ENCODE results near the gene ATP8A2. TPM values are rescaled to one million over a fixed set of nuclear protein-coding genes. Genes with fewer than 3 reads are reported as not detected.

ATP8A2 gene
- total RNA-seq, 2 experiments from 2014 or later = not detected

DNA sequence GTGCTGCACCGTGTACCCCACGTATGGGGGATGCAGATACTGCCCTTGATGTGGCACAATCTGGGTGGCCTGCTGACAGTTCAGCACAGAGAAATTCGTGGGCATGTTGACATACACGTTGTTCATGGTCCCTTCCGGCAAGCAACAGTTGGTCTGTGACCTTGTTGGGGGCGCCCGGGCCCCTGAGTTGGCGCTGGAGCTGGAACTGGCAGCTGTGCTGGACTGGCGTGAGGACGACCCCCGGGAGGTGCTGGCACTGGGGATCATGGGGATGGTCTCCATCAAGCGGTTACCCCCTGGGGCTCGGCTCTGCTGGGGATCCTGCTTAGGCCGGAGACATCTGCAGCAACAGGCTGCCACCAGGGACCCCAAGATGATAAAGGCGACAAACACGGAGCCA, 674.9 kb downstream of the ATP8A2 start:
- Histone ChIP-seq H3K9me3 (ENCODE audit: low read length) (no peaks in the 10 kb centered on the region), H3K4me2 (ENCODE audit: low read length) (no peak overlapping the region), H3K79me2 (ENCODE audit: insufficient read depth, low read depth, low read length) (no peaks in the 10 kb centered on the region), H3K4me1 (ENCODE audit: insufficient read depth, low read length, poor library complexity, severe bottlenecking) (no peaks in the 10 kb centered on the region), H2AFZ (ENCODE audit: low read length) (no peak overlapping the region), H3K9me2 (ENCODE audit: insufficient read depth, low read length) (no peaks in the 10 kb centered on the region), H3K4me3 (ENCODE audit: low read depth, low read length, poor library complexity, severe bottlenecking) (no peak overlapping the region), H3K36me3 (ENCODE audit: insufficient read depth, low read length) (no peaks in the 10 kb centered on the region), H3K27ac (ENCODE audit: low read depth, low read length, poor library complexity, severe bottlenecking) (no peak overlapping the region), H4K20me1 (ENCODE audit: insufficient read depth, low read length) (no peaks in the 10 kb centered on the region)
- no peak for TF ChIP-seq EZH2phosphoT487 (IDR thresholded peaks at IDR 0.05; ENCODE audit: borderline replicate concordance, low read depth, low read length)
- TF ChIP-seq, protein P1, sequence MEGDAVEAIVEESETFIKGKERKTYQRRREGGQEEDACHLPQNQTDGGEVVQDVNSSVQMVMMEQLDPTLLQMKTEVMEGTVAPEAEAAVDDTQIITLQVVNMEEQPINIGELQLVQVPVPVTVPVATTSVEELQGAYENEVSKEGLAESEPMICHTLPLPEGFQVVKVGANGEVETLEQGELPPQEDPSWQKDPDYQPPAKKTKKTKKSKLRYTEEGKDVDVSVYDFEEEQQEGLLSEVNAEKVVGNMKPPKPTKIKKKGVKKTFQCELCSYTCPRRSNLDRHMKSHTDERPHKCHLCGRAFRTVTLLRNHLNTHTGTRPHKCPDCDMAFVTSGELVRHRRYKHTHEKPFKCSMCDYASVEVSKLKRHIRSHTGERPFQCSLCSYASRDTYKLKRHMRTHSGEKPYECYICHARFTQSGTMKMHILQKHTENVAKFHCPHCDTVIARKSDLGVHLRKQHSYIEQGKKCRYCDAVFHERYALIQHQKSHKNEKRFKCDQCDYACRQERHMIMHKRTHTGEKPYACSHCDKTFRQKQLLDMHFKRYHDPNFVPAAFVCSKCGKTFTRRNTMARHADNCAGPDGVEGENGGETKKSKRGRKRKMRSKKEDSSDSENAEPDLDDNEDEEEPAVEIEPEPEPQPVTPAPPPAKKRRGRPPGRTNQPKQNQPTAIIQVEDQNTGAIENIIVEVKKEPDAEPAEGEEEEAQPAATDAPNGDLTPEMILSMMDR (conservative IDR thresholded peaks at IDR 0.05; ENCODE audit: low read length) = no peak
- CTCF ChIA-PET (ENCODE audit: unreplicated experiment) = no interaction called here
- POLR2A ChIA-PET = no interaction called here
- no peak for DNase-seq (ENCODE audit: low spot score)
- no TSS peak for BruUV-seq (replicated peaks)
- intact Hi-C loops (cut with micrococcal nuclease; ENCODE audit: unreplicated experiment) = no loop called here

DNA sequence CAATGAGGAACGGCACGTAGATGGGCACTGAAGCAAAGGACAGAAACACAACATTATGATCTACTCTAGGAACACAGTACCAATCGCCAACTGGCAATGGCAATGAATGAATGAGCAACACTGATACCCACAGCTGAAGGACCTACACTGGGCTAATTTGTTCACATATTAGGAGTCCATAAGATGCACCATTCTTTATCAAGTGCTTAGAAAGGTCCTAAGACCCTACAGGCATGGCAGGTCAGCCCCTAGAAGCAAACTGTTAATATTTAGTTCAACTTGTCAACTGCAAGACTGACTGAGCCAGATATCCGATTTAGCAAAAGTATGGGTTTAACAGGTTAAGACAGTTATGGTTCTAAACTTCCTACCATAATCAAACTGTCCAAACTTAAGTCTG, 675.3 kb downstream of the ATP8A2 start:
- Histone ChIP-seq H3K79me2 (ENCODE audit: insufficient read depth, low read depth, low read length) (no peaks in the 10 kb centered on the region), H3K4me3 (ENCODE audit: low read depth, low read length, poor library complexity, severe bottlenecking) (no peak overlapping the region), H3K9me3 (ENCODE audit: low read length) (no peaks in the 10 kb centered on the region), H3K4me1 (ENCODE audit: insufficient read depth, low read length, poor library complexity, severe bottlenecking) (no peaks in the 10 kb centered on the region), H3K27ac (ENCODE audit: low read depth, low read length, poor library complexity, severe bottlenecking) (no peak overlapping the region), H4K20me1 (ENCODE audit: insufficient read depth, low read length) (no peaks in the 10 kb centered on the region), H3K9me2 (ENCODE audit: insufficient read depth, low read length) (no peaks in the 10 kb centered on the region), H2AFZ (ENCODE audit: low read length) (no peak overlapping the region), H3K4me2 (ENCODE audit: low read length) (no peak overlapping the region), H3K36me3 (ENCODE audit: insufficient read depth, low read length) (no peaks in the 10 kb centered on the region)
- intact Hi-C loops (cut with micrococcal nuclease; ENCODE audit: unreplicated experiment) = no loop called here
- CTCF ChIA-PET (ENCODE audit: unreplicated experiment) = no interaction called here
- DNase-seq (ENCODE audit: low spot score) = no peak
- no TSS peak for BruUV-seq (replicated peaks)
- no peak for TF ChIP-seq EZH2phosphoT487 (IDR thresholded peaks at IDR 0.05; ENCODE audit: borderline replicate concordance, low read depth, low read length)
- TF ChIP-seq, protein P1 (conservative IDR thresholded peaks at IDR 0.05; ENCODE audit: low read length) = no peak
- POLR2A ChIA-PET = no interaction called here

DNA sequence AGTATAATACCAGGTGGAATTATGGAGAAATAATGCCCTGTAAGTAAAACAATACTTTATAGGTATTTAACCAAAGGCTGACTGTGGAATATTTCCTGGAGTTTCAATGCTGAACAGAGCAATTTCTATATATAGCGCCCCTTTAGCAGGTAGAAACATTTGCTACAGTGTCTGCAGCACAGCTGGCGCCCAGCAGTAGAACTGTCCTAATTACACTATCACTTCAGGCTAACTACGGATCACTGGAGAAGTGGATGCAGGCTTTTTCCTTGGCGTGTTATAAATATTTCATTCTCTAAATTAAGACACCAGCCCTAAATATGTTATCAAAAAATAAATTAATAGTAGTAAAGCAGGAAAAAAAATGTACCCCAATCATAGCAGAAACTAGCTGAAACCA, 677.0 kb downstream of the ATP8A2 start:
- intact Hi-C loops (cut with micrococcal nuclease; ENCODE audit: unreplicated experiment) = no loop called here
- Histone ChIP-seq H3K36me3 (ENCODE audit: insufficient read depth, low read length) (no peaks in the 10 kb centered on the region), H3K4me1 (ENCODE audit: insufficient read depth, low read length, poor library complexity, severe bottlenecking) (no peaks in the 10 kb centered on the region), H3K9me3 (ENCODE audit: low read length) (no peaks in the 10 kb centered on the region), H3K27ac (ENCODE audit: low read depth, low read length, poor library complexity, severe bottlenecking) (no peak overlapping the region), H3K4me3 (ENCODE audit: low read depth, low read length, poor library complexity, severe bottlenecking) (no peak overlapping the region), H3K4me2 (ENCODE audit: low read length) (no peak overlapping the region), H3K9me2 (ENCODE audit: insufficient read depth, low read length) (no peaks in the 10 kb centered on the region), H3K79me2 (ENCODE audit: insufficient read depth, low read depth, low read length) (no peaks in the 10 kb centered on the region), H2AFZ (ENCODE audit: low read length) (no peak overlapping the region), H4K20me1 (ENCODE audit: insufficient read depth, low read length) (no peaks in the 10 kb centered on the region)
- ChIA-PET CTCF (ENCODE audit: unreplicated experiment) (no interaction called here), POLR2A (no interaction called here)
- no TSS peak for BruUV-seq (replicated peaks)
- DNase-seq (ENCODE audit: low spot score) = no peak
- TF ChIP-seq, protein P1 (conservative IDR thresholded peaks at IDR 0.05; ENCODE audit: low read length) = no peak
- no peak for TF ChIP-seq EZH2phosphoT487 (IDR thresholded peaks at IDR 0.05; ENCODE audit: borderline replicate concordance, low read depth, low read length)

All from OCI-LY7 (cell line).